ENCODE data around the gene TRIM29. TPM values are rescaled to one million over a fixed set of nuclear protein-coding genes. Genes with fewer than 3 reads are reported as not detected.

The TRIM29 gene
- total and polyA plus RNA-seq, 2 of the 13 experiments (the other 11 are each of a cell fraction or from before 2014, with no cell fraction given), result 0.86 TPM

GRCh38 chr11:120137611-120138521, at the start of gene TRIM29 (continued):
- TF ChIP-seq, protein P1, sequence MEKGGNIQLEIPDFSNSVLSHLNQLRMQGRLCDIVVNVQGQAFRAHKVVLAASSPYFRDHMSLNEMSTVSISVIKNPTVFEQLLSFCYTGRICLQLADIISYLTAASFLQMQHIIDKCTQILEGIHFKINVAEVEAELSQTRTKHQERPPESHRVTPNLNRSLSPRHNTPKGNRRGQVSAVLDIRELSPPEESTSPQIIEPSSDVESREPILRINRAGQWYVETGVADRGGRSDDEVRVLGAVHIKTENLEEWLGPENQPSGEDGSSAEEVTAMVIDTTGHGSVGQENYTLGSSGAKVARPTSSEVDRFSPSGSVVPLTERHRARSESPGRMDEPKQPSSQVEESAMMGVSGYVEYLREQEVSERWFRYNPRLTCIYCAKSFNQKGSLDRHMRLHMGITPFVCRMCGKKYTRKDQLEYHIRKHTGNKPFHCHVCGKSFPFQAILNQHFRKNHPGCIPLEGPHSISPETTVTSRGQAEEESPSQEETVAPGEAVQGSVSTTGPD (CRISPR knock-in tag; IDR thresholded peaks at IDR 0.05), result no peak
- TF ChIP-seq KAT7 (CRISPR knock-in tag; IDR thresholded peaks at IDR 0.05; ENCODE audit: borderline replicate concordance) (no peak), CENPX (CRISPR knock-in tag; IDR thresholded peaks at IDR 0.05) (no peak), ZSCAN9 (CRISPR knock-in tag; IDR thresholded peaks at IDR 0.05; ENCODE audit: borderline replicate concordance) (no peak), GLI4 (CRISPR knock-in tag; IDR thresholded peaks at IDR 0.05; ENCODE audit: borderline replicate concordance) (no peak), ZBTB20 (CRISPR knock-in tag; IDR thresholded peaks at IDR 0.05; ENCODE audit: borderline replicate concordance, low read depth) (no peak), ZSCAN30 (CRISPR knock-in tag; IDR thresholded peaks at IDR 0.05) (no peak), HIVEP1 (CRISPR knock-in tag; IDR thresholded peaks at IDR 0.05) (no peak), ZNF343 (CRISPR knock-in tag; IDR thresholded peaks at IDR 0.05) (no peak)

DNA sequence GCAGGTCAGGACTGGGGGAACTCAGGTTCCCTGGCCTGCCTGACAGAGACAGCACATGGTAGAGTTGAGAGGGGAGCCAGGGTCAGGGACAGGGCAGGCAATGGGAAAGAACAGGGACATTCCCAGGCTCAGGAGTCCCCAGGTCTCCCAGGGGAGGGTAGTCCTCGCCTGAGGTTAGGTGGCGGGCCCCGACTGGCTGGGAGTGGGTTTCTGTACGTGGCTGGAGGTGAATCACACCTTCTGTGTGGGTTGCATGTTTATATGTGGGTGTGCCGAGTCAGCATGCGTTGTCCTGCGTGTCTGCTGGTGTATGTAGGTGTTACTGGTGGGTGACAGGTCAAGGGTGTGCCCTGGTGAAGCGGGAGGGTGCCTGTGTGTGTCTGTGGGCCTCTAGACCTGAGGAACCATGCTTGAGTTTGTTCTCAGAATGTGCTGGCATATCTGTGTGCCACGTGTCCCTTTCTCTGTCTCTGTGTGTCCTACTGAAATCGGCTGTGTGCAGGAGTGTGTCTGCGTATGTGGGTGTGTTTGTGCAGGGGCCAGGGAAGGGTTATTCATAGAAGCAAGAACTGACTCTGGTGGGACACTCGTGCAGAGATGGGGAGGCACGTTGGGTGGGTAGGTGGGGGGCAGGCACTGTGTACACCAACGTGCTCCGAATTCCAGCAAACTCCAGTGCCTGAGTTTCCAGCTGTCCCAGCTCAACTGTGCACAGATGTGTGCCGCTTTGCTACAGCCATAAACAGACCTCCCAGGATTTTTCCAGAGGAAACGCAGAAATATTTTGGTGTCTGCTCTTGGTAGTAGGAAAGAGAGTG, 49.1 kb upstream of the TRIM29 start:
- ChIA-PET POLR2A (interaction anchor here (1.4 to 6.3 kb wide), 3 partner anchors 11 to 26 kb away, joined by 6 to 160 read pairs (median 92); partner anchors contain the start of gene OAF), CTCF (ENCODE audit: low intra/inter-chr PET ratio, low total read pairs) (no interaction called here)
- no TSS peak for BruUV-seq (replicated peaks)
- in situ Hi-C loops (cut with HindIII; ENCODE audit: extremely low pct_ligation_motif_present, low pct_unique_long_range_greater_than_20kb), result no loop called here
- H3K4me2 ChIP-seq (ENCODE audit: low read depth, low read length), result peak overlapping the region; percentile 95
- peaks cover 2% of the 10 kb centered on the region for H3K79me2 ChIP-seq (ENCODE audit: insufficient read depth, low read length)
- 33% methylated on average over 13 of the region's 17 CpGs for WGBS (ENCODE audit: low lambda C conversion rate)
- H3K9me3 ChIP-seq (ENCODE audit: low read length), result no peaks in the 10 kb centered on the region
- peak overlapping the region; percentile 51 for H2AFZ ChIP-seq (ENCODE audit: low read length)
- peak; percentile 50 for DNase-seq (ENCODE audit: low spot score)
- peak overlapping the region; percentile 71 for H3K9ac ChIP-seq (ENCODE audit: insufficient read depth, low read depth, low read length)
- no peaks in the 10 kb centered on the region for H3K27me3 ChIP-seq (ENCODE audit: control insufficient read depth in 1 of 2, insufficient read depth in 2 of 2, low read length in 2 of 2)
- H3K36me3 ChIP-seq (replicated peaks in 1 of 2; ENCODE audit: control insufficient read depth in 1 of 2, insufficient read depth in 2 of 2, low read length in 2 of 2), result no peaks in the 10 kb centered on the region
- intact Hi-C loops (cut with micrococcal nuclease; ENCODE audit: unreplicated experiment), result loop anchor here (10.0 kb wide), 1 partner anchor 522 kb away; no protein-coding TSS in a partner anchor
- peaks cover 100% of the 10 kb centered on the region for H3K4me1 ChIP-seq (ENCODE audit: insufficient read depth, low read length)
- peak overlapping the region; percentile 99 for H3K27ac ChIP-seq (ENCODE audit: extremely low read length, insufficient read depth, low read length)
- H4K20me1 ChIP-seq (ENCODE audit: insufficient read depth, low read length), result no peaks in the 10 kb centered on the region
- peak; percentile 31 for ATAC-seq
- FAIRE-seq, result peak; percentile 34
- peak overlapping the region in 1 of 3 experiments; percentile 73; a peak in 1 of 6 replicates for H3K4me3 ChIP-seq (replicated peaks in 1 of 3; ENCODE audit: insufficient read depth in 1 of 3, low read depth in 2 of 3, low read length in 3 of 3)
- TF ChIP-seq ZNF746 (CRISPR knock-in tag; IDR thresholded peaks at IDR 0.05) (peak; percentile 43; the same call in 1 of the 2 replicates), MIER3 (CRISPR knock-in tag; IDR thresholded peaks at IDR 0.05; ENCODE audit: borderline replicate concordance) (no peak), JARID2 (CRISPR knock-in tag; IDR thresholded peaks at IDR 0.05; ENCODE audit: insufficient replicate concordance) (no peak), NFATC3 (CRISPR knock-in tag; IDR thresholded peaks at IDR 0.05) (no peak), TP53 (CRISPR knock-in tag; conservative IDR thresholded peaks at IDR 0.05) (no peak), RFX3 (CRISPR knock-in tag; IDR thresholded peaks at IDR 0.05) (no peak), ZBTB21 (CRISPR knock-in tag; IDR thresholded peaks at IDR 0.05) (no peak), NCOA2 (CRISPR knock-in tag; IDR thresholded peaks at IDR 0.05) (peak; percentile 54)
- TF ChIP-seq, protein P2, sequence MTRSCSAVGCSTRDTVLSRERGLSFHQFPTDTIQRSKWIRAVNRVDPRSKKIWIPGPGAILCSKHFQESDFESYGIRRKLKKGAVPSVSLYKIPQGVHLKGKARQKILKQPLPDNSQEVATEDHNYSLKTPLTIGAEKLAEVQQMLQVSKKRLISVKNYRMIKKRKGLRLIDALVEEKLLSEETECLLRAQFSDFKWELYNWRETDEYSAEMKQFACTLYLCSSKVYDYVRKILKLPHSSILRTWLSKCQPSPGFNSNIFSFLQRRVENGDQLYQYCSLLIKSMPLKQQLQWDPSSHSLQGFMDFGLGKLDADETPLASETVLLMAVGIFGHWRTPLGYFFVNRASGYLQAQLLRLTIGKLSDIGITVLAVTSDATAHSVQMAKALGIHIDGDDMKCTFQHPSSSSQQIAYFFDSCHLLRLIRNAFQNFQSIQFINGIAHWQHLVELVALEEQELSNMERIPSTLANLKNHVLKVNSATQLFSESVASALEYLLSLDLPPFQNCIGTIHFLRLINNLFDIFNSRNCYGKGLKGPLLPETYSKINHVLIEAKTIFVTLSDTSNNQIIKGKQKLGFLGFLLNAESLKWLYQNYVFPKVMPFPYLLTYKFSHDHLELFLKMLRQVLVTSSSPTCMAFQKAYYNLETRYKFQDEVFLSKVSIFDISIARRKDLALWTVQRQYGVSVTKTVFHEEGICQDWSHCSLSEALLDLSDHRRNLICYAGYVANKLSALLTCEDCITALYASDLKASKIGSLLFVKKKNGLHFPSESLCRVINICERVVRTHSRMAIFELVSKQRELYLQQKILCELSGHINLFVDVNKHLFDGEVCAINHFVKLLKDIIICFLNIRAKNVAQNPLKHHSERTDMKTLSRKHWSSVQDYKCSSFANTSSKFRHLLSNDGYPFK (CRISPR knock-in tag; IDR thresholded peaks at IDR 0.05; ENCODE audit: borderline replicate concordance), result peak; percentile 42; the same call in 1 of the 2 replicates

Measured in HepG2 (cell line).